Suprapubic skin (tissue), 4 donors: ENCODE data around the gene CHST8.

Experiments used
- EP300 ChIP-seq: sonication (generic); formaldehyde crosslinking; IDR thresholded peaks from one replicate; pipeline ENCODE4 v1.6.1; 2017; ENCODE audit warnings: antibody characterized with exemption
- POLR2A ChIP-seq, 2 donors: fragments of 450-650 bp; IDR thresholded peaks; one replicate each; pipeline ENCODE4 v1.6.1; 2017; ENCODE audit warnings: antibody characterized with exemption in 2 of 2, mild to moderate bottlenecking in 2 of 2, moderate library complexity in 2 of 2
- POLR2AphosphoS5 ChIP-seq, 3 donors: sonication (generic); formaldehyde crosslinking; IDR thresholded peaks; one replicate each; pipeline ENCODE4 v1.6.1; 2017; ENCODE audit warnings: antibody characterized with exemption in 3 of 3
- TF ChIP-seq, protein P1 (sequence below), 2 donors: fragments of 200-600 bp in 1 of 2; fragments of 450-650 bp in 1 of 2; sonication (generic) in 1 of 2; IDR thresholded peaks; one replicate each; pipeline ENCODE4 v1.5.1; 2016 to 2019; ENCODE audit warnings: antibody characterized with exemption in 2 of 2, mild to moderate bottlenecking in 1 of 2, moderate library complexity in 1 of 2

DNA sequence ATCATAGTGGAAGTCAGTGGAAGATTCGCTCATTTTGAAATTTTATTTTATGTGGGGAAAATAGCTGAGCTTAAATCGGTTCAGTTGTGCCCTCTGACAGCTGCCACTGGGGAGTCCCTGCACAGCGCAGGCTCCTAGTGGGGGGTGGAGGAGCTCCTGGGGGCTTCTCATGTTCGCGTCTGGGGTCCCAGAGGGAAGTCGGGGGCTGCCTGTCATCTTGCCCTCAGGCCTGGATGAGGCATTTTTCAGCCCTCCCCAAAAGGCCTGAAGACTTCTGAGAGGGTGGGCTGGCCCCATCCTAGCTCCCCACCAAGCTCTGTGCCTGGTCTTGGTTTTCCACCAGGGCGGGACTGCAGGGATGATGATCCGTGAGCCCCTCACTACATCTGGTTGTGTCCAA, 82.1 kb downstream of the CHST8 start:
- TF ChIP-seq, protein P1, sequence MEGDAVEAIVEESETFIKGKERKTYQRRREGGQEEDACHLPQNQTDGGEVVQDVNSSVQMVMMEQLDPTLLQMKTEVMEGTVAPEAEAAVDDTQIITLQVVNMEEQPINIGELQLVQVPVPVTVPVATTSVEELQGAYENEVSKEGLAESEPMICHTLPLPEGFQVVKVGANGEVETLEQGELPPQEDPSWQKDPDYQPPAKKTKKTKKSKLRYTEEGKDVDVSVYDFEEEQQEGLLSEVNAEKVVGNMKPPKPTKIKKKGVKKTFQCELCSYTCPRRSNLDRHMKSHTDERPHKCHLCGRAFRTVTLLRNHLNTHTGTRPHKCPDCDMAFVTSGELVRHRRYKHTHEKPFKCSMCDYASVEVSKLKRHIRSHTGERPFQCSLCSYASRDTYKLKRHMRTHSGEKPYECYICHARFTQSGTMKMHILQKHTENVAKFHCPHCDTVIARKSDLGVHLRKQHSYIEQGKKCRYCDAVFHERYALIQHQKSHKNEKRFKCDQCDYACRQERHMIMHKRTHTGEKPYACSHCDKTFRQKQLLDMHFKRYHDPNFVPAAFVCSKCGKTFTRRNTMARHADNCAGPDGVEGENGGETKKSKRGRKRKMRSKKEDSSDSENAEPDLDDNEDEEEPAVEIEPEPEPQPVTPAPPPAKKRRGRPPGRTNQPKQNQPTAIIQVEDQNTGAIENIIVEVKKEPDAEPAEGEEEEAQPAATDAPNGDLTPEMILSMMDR (IDR thresholded peaks at IDR 0.05), result no peak
- no peak for TF ChIP-seq POLR2A (IDR thresholded peaks at IDR 0.05)
- no peak for TF ChIP-seq EP300
- TF ChIP-seq POLR2AphosphoS5 (IDR thresholded peaks at IDR 0.05), result no peak
